Activated naive CD4-positive, alpha-beta T cell treated with anti-CD3 and anti-CD28 coated beads, Interleukin-2, amount 50 U/mL, for 24 hours (primary cell): ENCODE measurements around the gene NPAS1.
A peak's percentile ranks its signal among the peaks of the same experiment; 100 is the strongest.
"Not testable (repeated sequence)": the region's sequence is repeated elsewhere in the genome, so short reads cannot be mapped to it uniquely, and the experiment has no call there.

ENCODE experiments used
- H3K27ac Mint-ChIP-seq: one replicate; pipeline ENCODE4 v1.8.0; 2021; ENCODE audit warnings: mild to moderate bottlenecking, mixed read lengths
- H3K27me3 Mint-ChIP-seq: one replicate; pipeline ENCODE4 v1.8.0; 2021; ENCODE audit warnings: mixed read lengths
- H3K36me3 Mint-ChIP-seq: one replicate; pipeline ENCODE4 v1.8.0; 2021; ENCODE audit warnings: mixed read lengths
- H3K4me1 Mint-ChIP-seq: one replicate; pipeline ENCODE4 v1.8.0; 2021; ENCODE audit warnings: mixed read lengths
- H3K4me3 Mint-ChIP-seq: one replicate; pipeline ENCODE4 v1.8.0; 2021; ENCODE audit warnings: mild to moderate bottlenecking, mixed read lengths
- H3K9me3 Mint-ChIP-seq: one replicate; pipeline ENCODE4 v1.8.0; 2021; ENCODE audit warnings: mixed read lengths

The NPAS1 gene

GRCh38 chr19:47045867-47046470, 26.3 kb downstream of the NPAS1 start:
- H3K4me3 Mint-ChIP-seq, result no peak overlapping the region
- no peaks in the 10 kb centered on the region for H3K9me3 Mint-ChIP-seq
- H3K4me1 Mint-ChIP-seq, result peaks cover 17% of the 10 kb centered on the region
- H3K36me3 Mint-ChIP-seq, result no peaks in the 10 kb centered on the region
- no peaks in the 10 kb centered on the region for H3K27me3 Mint-ChIP-seq
- no peak overlapping the region for H3K27ac Mint-ChIP-seq

- Mint-ChIP-seq H3K36me3 (no peaks in the 10 kb centered on the region), H3K27me3 (no peaks in the 10 kb centered on the region), H3K27ac (peak overlapping the region; percentile 55), H3K9me3 (no peaks in the 10 kb centered on the region), H3K4me3 (peak overlapping the region; percentile 90), H3K4me1 (peaks cover 17% of the 10 kb centered on the region)
Measured at GRCh38 chr19:47047272-47047762, 27.7 kb downstream of the NPAS1 start.

DNA sequence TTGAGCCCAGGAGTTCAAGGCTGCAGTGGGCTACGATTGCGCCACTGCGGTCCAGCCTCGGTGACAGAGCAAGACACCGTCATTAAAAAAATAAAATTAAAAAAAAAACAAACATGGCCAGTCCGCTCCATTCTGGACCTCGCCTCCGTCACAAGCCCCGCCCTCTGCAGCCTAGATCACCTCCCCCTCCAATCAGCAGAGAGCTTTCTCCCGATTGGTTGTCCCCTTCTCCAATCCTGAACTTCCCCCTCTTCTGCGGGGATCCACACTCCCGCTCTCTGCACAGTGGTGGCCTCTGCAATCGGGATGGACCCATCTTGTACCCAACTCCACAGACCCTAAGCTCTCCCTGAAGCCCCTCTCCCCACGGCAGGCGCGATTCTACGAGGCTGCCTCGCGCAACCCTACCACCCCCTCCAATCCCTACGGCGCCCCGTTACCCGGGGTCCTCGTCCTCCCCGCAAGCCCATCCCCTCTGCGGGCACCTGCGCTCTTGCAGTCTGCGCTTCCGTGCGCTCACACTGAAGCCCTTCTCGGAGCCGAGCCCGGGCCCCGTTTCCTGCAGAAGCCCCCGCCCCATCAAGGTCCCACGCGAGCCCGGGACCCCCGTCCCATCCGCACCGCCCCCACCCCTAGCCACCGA, 28.2 kb downstream of the NPAS1 start:
- Mint-ChIP-seq H3K27ac (peak overlapping the region; percentile 68), H3K9me3 (no peaks in the 10 kb centered on the region), H3K36me3 (no peaks in the 10 kb centered on the region), H3K4me1 (peaks cover 17% of the 10 kb centered on the region), H3K27me3 (no peaks in the 10 kb centered on the region), H3K4me3 (peak overlapping the region; percentile 90)

GRCh38 chr19:47049307-47049700, 29.7 kb downstream of the NPAS1 start:
- H3K27ac Mint-ChIP-seq, result peak overlapping the region; percentile 55
- H3K4me3 Mint-ChIP-seq, result peak overlapping the region; percentile 90
- no peaks in the 10 kb centered on the region for H3K36me3 Mint-ChIP-seq
- no peaks in the 10 kb centered on the region for H3K27me3 Mint-ChIP-seq
- H3K4me1 Mint-ChIP-seq, result peaks cover 17% of the 10 kb centered on the region
- no peaks in the 10 kb centered on the region for H3K9me3 Mint-ChIP-seq

GRCh38 chr19:47050562-47050961, 30.9 kb downstream of the NPAS1 start:
- not testable (repeated sequence) for H3K4me3 Mint-ChIP-seq, H3K9me3 Mint-ChIP-seq, H3K27ac Mint-ChIP-seq, H3K27me3 Mint-ChIP-seq, H3K36me3 Mint-ChIP-seq
- H3K4me1 Mint-ChIP-seq, result peaks cover 17% of the 10 kb centered on the region

- Mint-ChIP-seq H3K9me3 (no peaks in the 10 kb centered on the region), H3K27me3 (no peaks in the 10 kb centered on the region), H3K27ac (no peak overlapping the region), H3K4me3 (no peak overlapping the region), H3K4me1 (no peaks in the 10 kb centered on the region), H3K36me3 (no peaks in the 10 kb centered on the region)
Measured at GRCh38 chr19:47056411-47056810, 36.8 kb downstream of the NPAS1 start.

DNA sequence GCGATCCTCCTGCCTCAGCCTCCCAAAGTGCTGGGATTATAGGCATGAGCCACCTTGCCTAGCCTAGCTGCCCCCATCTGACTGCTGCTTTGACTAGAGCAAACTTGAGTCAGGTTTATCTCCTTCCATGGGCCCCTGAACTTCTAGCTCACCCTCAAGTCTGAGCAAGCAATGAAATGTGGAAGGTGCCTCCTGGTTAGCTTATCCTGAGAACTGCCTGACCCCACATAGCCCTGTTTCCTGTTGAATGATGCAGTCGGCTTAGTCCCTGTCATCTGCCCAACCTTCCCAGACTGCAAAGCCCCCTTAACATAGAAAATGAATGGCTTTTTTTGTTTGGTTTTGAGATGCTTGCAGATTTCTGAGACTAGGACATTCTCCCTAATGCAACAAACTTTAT, 37.7 kb downstream of the NPAS1 start:
- Mint-ChIP-seq H3K4me1 (no peaks in the 10 kb centered on the region), H3K36me3 (no peaks in the 10 kb centered on the region), H3K27ac (no peak overlapping the region), H3K4me3 (no peak overlapping the region), H3K9me3 (no peaks in the 10 kb centered on the region), H3K27me3 (no peaks in the 10 kb centered on the region)

DNA sequence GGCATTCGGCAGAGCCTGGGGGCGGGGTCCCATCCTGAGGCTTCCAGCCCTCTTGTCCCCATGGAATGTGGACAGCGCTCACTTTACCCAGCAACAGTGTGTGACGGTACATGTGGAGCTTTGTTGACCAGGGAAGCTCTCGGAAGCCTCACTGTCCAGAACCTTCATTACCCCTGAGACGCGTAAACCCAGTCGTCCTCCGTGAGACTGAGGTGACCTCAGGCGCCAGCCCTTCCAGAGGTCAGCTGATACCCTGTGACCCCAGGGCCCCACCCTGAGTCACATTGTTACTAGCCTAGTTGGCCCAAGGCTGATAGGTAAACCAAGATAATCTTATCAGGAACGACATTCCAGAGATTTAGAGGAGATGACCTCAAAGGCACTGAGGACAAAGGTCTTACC, 39.0 kb downstream of the NPAS1 start:
- H3K4me1 Mint-ChIP-seq, result no peaks in the 10 kb centered on the region
- no peaks in the 10 kb centered on the region for H3K36me3 Mint-ChIP-seq
- no peaks in the 10 kb centered on the region for H3K27me3 Mint-ChIP-seq
- H3K9me3 Mint-ChIP-seq, result no peaks in the 10 kb centered on the region
- H3K27ac Mint-ChIP-seq, result no peak overlapping the region
- no peak overlapping the region for H3K4me3 Mint-ChIP-seq

DNA sequence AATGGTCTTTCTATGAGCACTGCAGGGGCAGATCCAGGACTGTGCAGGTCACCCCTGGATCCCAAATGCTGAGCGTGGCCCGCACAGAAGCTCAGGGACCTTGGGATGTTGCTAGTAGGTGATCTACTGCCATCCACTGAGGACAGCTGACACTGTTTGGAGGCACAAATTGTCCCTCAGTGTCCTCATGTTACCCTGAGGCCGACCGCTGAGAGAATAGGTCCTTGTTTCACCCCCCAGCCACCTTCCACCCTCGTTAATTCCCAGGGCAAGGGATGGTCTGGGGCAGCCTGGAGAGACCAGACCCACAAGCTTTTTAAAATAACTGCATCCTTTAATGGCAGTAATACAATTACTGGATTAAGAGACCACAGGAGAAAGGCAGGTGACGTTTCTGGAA, 44.2 kb downstream of the NPAS1 start:
- H3K27me3 Mint-ChIP-seq, result no peaks in the 10 kb centered on the region
- H3K4me1 Mint-ChIP-seq, result no peaks in the 10 kb centered on the region
- no peaks in the 10 kb centered on the region for H3K9me3 Mint-ChIP-seq
- H3K4me3 Mint-ChIP-seq, result no peak overlapping the region
- peaks cover 2% of the 10 kb centered on the region for H3K36me3 Mint-ChIP-seq
- no peak overlapping the region for H3K27ac Mint-ChIP-seq

DNA sequence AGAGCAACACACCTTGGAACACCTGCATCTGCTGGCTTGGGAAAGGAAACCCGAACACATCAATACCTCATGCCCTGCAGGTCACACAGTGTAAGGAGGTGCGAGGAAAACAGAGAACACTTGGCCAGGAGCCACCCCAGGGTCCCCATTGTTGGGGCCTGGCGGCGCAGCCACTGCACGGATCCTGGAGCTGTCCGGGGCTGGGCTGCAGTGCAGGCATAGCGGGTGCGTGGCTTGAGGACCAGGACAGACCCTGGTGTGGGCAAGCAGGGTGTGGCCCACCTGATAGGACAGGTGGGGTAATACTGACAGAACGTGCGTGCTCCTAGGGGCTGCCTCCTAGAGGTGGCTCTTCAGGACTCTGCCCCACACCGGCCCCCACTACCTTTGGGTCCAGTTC, 45.6 kb downstream of the NPAS1 start:
- no peaks in the 10 kb centered on the region for H3K9me3 Mint-ChIP-seq
- H3K4me1 Mint-ChIP-seq, result no peaks in the 10 kb centered on the region
- H3K4me3 Mint-ChIP-seq, result no peak overlapping the region
- no peaks in the 10 kb centered on the region for H3K27me3 Mint-ChIP-seq
- H3K36me3 Mint-ChIP-seq, result peaks cover 2% of the 10 kb centered on the region
- no peak overlapping the region for H3K27ac Mint-ChIP-seq

DNA sequence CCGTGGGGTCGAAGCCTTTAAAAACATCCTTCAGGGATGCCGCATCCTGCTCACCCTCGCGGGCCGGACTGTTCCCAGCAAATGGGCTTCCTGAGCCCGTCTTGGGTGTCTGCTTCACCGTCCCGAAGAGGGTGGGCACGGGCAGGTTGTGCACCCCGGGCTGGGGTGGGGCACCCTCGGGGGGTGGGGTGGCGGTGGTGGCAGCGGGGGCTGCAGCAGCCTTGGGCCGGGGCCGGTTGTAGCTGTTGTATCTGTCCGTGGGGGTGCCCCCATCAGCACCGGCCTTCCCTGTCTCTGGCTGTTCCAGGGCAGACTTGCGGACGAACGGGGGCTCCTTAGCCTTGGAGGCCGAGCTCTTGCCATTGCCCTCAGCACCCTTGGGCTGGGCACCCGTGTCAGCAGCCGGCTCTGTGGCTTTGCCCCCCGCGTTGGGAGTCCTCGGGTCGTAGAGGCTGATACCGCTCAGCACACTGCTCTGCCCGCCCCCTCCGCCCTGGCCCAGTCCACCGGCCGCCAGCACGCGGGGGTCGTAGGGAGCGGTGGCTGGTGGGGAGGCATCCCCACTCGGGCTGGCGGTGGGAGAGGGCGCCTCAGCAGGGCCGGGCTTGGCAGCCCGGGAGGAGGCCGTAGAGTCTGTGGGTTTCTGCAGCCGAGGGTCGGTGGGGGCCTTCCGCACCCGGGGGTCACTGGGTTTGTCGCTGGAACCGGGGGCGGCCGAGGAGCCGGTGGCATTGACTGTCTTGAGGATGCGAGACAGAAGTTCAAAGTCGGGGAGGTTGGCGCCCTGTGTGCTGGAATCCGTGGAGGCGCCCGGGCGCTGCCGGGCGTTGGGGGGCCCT, 47.0 kb downstream of the NPAS1 start:
- Mint-ChIP-seq H3K27ac (no peak overlapping the region), H3K4me1 (no peaks in the 10 kb centered on the region), H3K36me3 (peaks cover 3% of the 10 kb centered on the region), H3K4me3 (no peak overlapping the region), H3K27me3 (no peaks in the 10 kb centered on the region), H3K9me3 (no peaks in the 10 kb centered on the region)

GRCh38 chr19:47067215-47067847, 47.7 kb downstream of the NPAS1 start:
- Mint-ChIP-seq H3K4me3 (no peak overlapping the region), H3K27me3 (no peaks in the 10 kb centered on the region), H3K36me3 (peaks cover 3% of the 10 kb centered on the region), H3K9me3 (no peaks in the 10 kb centered on the region), H3K4me1 (no peaks in the 10 kb centered on the region), H3K27ac (no peak overlapping the region)

DNA sequence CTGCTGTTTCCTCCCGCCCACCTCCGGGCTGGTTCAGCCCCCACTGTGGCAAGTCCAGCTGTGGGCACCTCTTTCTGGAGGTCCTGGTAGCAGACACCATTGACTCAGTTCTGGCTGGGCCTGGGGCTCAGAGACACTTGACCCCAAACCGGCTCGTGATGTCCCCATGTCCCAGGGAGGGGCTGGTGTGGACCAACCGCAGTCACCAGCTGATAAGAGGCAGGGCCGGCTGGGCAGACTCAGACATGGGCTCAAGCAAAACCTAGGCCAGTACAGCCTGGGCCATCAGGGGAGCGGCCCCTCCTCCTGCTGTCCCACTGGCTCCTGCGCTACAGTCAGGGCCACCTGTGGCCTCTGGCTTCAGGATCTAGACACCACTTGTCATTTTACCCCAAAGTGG, 48.6 kb downstream of the NPAS1 start:
- no peak overlapping the region for H3K27ac Mint-ChIP-seq
- H3K4me1 Mint-ChIP-seq, result no peaks in the 10 kb centered on the region
- H3K27me3 Mint-ChIP-seq, result no peaks in the 10 kb centered on the region
- H3K36me3 Mint-ChIP-seq, result peaks cover 3% of the 10 kb centered on the region
- H3K9me3 Mint-ChIP-seq, result no peaks in the 10 kb centered on the region
- H3K4me3 Mint-ChIP-seq, result no peak overlapping the region

DNA sequence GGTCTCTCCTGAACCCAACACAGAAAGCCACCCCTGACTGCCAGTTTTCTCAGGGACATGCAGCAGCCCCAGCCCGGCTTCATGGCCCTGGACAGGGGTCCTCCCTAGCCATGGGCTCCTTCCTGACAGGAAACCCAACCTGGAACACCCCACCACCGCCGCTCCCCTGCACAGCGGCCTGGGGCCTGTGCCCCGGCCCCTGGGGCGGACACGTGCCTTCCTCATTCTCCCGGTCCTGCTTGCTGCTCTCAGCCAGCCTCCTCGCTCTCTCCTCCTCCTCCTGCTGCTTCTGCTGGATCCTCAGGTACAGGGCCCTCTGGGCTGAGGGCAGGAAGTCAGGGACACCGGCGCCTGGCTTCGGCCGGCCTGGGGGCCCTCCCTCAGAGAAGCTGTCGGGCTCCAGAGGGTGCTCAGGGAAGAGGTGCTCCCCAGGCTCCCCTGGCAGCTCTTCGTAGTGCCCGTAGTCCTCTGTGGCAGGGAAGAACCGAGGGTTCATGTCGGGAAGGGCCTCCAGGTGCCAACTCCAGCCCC, 49.3 kb downstream of the NPAS1 start:
- Mint-ChIP-seq H3K4me1 (peaks cover 2% of the 10 kb centered on the region), H3K9me3 (no peaks in the 10 kb centered on the region), H3K4me3 (no peak overlapping the region), H3K27ac (no peak overlapping the region), H3K27me3 (no peaks in the 10 kb centered on the region), H3K36me3 (peaks cover 3% of the 10 kb centered on the region)

DNA sequence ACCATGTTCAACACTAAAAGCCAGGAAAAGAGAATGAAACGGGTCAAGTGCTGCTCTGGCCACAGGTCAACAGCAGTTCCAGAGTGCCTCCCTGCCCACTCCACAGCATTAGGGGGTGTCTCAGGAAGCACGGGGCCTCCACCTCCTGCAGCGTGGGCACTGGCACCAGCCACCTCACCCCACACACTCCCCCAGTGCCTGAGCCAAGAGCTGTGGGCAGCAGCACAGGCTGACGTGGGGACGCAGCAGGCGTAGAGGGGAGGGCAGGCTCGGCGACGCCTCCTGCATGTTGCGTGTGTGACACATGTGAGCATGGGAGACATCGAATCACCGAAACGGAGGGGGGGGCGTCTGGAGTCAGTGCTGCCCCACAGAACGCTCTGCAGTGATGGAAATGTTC, 50.2 kb downstream of the NPAS1 start:
- no peak overlapping the region for H3K27ac Mint-ChIP-seq
- no peak overlapping the region for H3K4me3 Mint-ChIP-seq
- H3K4me1 Mint-ChIP-seq, result peaks cover 5% of the 10 kb centered on the region
- peaks cover 3% of the 10 kb centered on the region for H3K36me3 Mint-ChIP-seq
- no peaks in the 10 kb centered on the region for H3K27me3 Mint-ChIP-seq
- H3K9me3 Mint-ChIP-seq, result no peaks in the 10 kb centered on the region
